ENCODE results near the gene MYO18A.

The MYO18A gene

GRCh38 chr17:29042679-29043538, 137.3 kb downstream of the MYO18A start, which contains the start of gene PIPOX:
Gene PIPOX (plus strand): TSS chr17:29043141. CDS start chr17:29043226, 85 bp downstream.
- Histone ChIP-seq H2BK120ac (ENCODE audit: low read depth, low read length) (peak within 1 kb of the TSS; percentile 90), H3K4ac (ENCODE audit: low read depth, low read length) (peak within 1 kb of the TSS; percentile 73), H3K18ac (ENCODE audit: low read length) (peak within 1 kb of the TSS; percentile 54), H3K79me2 (ENCODE audit: control insufficient read depth, insufficient read depth, low read length) (no peaks in the 10 kb centered on the region), H3K9ac (ENCODE audit: low read length) (peak within 1 kb of the TSS; percentile 40), H4K5ac (ENCODE audit: low read length) (peak within 1 kb of the TSS; percentile 2), H2BK5ac (ENCODE audit: low read length) (peak within 1 kb of the TSS; percentile 95), H3K4me1 (ENCODE audit: control insufficient read depth, low read depth, low read length) (peaks cover 28% of the 10 kb centered on the region), H2AK5ac (ENCODE audit: low read length) (peak within 1 kb of the TSS; percentile 92), H3K23ac (ENCODE audit: low read length) (peak within 1 kb of the TSS; percentile 83), H3K56ac (ENCODE audit: low read length) (peak within 1 kb of the TSS; percentile 88), H3K36me3 (ENCODE audit: control insufficient read depth, insufficient read depth, low read length) (no peaks in the 10 kb centered on the region), H3K4me2 (ENCODE audit: low read length) (no peak within 1 kb of the TSS), H2BK15ac (replicated peaks; ENCODE audit: low read depth) (no peak within 1 kb of the TSS), H3K79me1 (ENCODE audit: low read length) (no peaks in the 10 kb centered on the region), H4K8ac (ENCODE audit: low read depth, low read length) (no peak within 1 kb of the TSS), H3K27ac (ENCODE audit: low read depth, low read length) (peak within 1 kb of the TSS; percentile 60), H3K27me3 (ENCODE audit: insufficient read depth, low read length, poor library complexity) (no peaks in the 10 kb centered on the region), H3K4me3 (ENCODE audit: low read length) (no peak within 1 kb of the TSS)
- no CpG with 5 or more reads among the region's 13 CpGs for WGBS (ENCODE audit: extremely low coverage, insufficient coverage, low lambda C conversion rate)
- DNase-seq, result peak; percentile 92

GRCh38 chr17:29042026-29042678, 138.0 kb downstream of the MYO18A start:
- no peak overlapping the region for H3K27ac ChIP-seq (ENCODE audit: low read depth, low read length)
- no peaks in the 10 kb centered on the region for H3K36me3 ChIP-seq (ENCODE audit: control insufficient read depth, insufficient read depth, low read length)
- no CpG with 5 or more reads among the region's 11 CpGs for WGBS (ENCODE audit: extremely low coverage, insufficient coverage, low lambda C conversion rate)
- H3K79me1 ChIP-seq (ENCODE audit: low read length), result no peaks in the 10 kb centered on the region
- no peak overlapping the region for H2AK5ac ChIP-seq (ENCODE audit: low read length)
- peaks cover 32% of the 10 kb centered on the region for H3K4me1 ChIP-seq (ENCODE audit: control insufficient read depth, low read depth, low read length)
- peak overlapping the region; percentile 60 for H2BK5ac ChIP-seq (ENCODE audit: low read length)
- peak overlapping the region; percentile 73 for H3K4ac ChIP-seq (ENCODE audit: low read depth, low read length)
- H3K4me3 ChIP-seq (ENCODE audit: low read length), result no peak overlapping the region
- no peaks in the 10 kb centered on the region for H3K79me2 ChIP-seq (ENCODE audit: control insufficient read depth, insufficient read depth, low read length)
- peak overlapping the region; percentile 52 for H3K18ac ChIP-seq (ENCODE audit: low read length)
- H3K27me3 ChIP-seq (ENCODE audit: insufficient read depth, low read length, poor library complexity), result no peaks in the 10 kb centered on the region
- H3K56ac ChIP-seq (ENCODE audit: low read length), result peak overlapping the region; percentile 52
- H4K8ac ChIP-seq (ENCODE audit: low read depth, low read length), result no peak overlapping the region
- no peak overlapping the region for H4K5ac ChIP-seq (ENCODE audit: low read length)
- H2BK120ac ChIP-seq (ENCODE audit: low read depth, low read length), result peak overlapping the region; percentile 90
- no peak overlapping the region for H2BK15ac ChIP-seq (replicated peaks; ENCODE audit: low read depth)
- no peak for DNase-seq
- peak overlapping the region; percentile 8 for H3K9ac ChIP-seq (ENCODE audit: low read length)
- no peak overlapping the region for H3K4me2 ChIP-seq (ENCODE audit: low read length)
- no peak overlapping the region for H3K23ac ChIP-seq (ENCODE audit: low read length)

GRCh38 chr17:29041571-29041970, 138.6 kb downstream of the MYO18A start:
- Histone ChIP-seq H4K8ac (ENCODE audit: low read depth, low read length) (no peak overlapping the region), H3K23ac (ENCODE audit: low read length) (no peak overlapping the region), H3K36me3 (ENCODE audit: control insufficient read depth, insufficient read depth, low read length) (no peaks in the 10 kb centered on the region), H2BK5ac (ENCODE audit: low read length) (peak overlapping the region; percentile 60), H3K18ac (ENCODE audit: low read length) (peak overlapping the region; percentile 3), H2AK5ac (ENCODE audit: low read length) (peak overlapping the region; percentile 60), H3K56ac (ENCODE audit: low read length) (peak overlapping the region; percentile 52), H2BK15ac (replicated peaks; ENCODE audit: low read depth) (no peak overlapping the region), H3K27ac (ENCODE audit: low read depth, low read length) (no peak overlapping the region), H3K4me2 (ENCODE audit: low read length) (no peak overlapping the region), H3K9ac (ENCODE audit: low read length) (no peak overlapping the region), H3K4ac (ENCODE audit: low read depth, low read length) (no peak overlapping the region), H3K27me3 (ENCODE audit: insufficient read depth, low read length, poor library complexity) (no peaks in the 10 kb centered on the region), H3K4me3 (ENCODE audit: low read length) (no peak overlapping the region), H3K4me1 (ENCODE audit: control insufficient read depth, low read depth, low read length) (peaks cover 31% of the 10 kb centered on the region), H4K5ac (ENCODE audit: low read length) (no peak overlapping the region), H3K79me2 (ENCODE audit: control insufficient read depth, insufficient read depth, low read length) (no peaks in the 10 kb centered on the region), H3K79me1 (ENCODE audit: low read length) (no peaks in the 10 kb centered on the region), H2BK120ac (ENCODE audit: low read depth, low read length) (peak overlapping the region; percentile 1)
- no peak for DNase-seq
- WGBS (ENCODE audit: extremely low coverage, insufficient coverage, low lambda C conversion rate), result no CpG with 5 or more reads among the region's 6 CpGs

GRCh38 chr17:29041091-29041490, 139.1 kb downstream of the MYO18A start:
- WGBS (ENCODE audit: extremely low coverage, insufficient coverage, low lambda C conversion rate), result no CpG with 5 or more reads among the region's 2 CpGs
- Histone ChIP-seq H2BK15ac (replicated peaks; ENCODE audit: low read depth) (no peak overlapping the region), H3K27me3 (ENCODE audit: insufficient read depth, low read length, poor library complexity) (no peaks in the 10 kb centered on the region), H3K4me2 (ENCODE audit: low read length) (no peak overlapping the region), H3K18ac (ENCODE audit: low read length) (peak overlapping the region; percentile 35), H4K8ac (ENCODE audit: low read depth, low read length) (no peak overlapping the region), H2AK5ac (ENCODE audit: low read length) (peak overlapping the region; percentile 99), H3K36me3 (ENCODE audit: control insufficient read depth, insufficient read depth, low read length) (no peaks in the 10 kb centered on the region), H2BK5ac (ENCODE audit: low read length) (peak overlapping the region; percentile 89), H3K56ac (ENCODE audit: low read length) (peak overlapping the region; percentile 81), H3K9ac (ENCODE audit: low read length) (peak overlapping the region; percentile 32), H2BK120ac (ENCODE audit: low read depth, low read length) (no peak overlapping the region), H3K79me1 (ENCODE audit: low read length) (no peaks in the 10 kb centered on the region), H3K23ac (ENCODE audit: low read length) (no peak overlapping the region), H4K5ac (ENCODE audit: low read length) (no peak overlapping the region), H3K4me3 (ENCODE audit: low read length) (no peak overlapping the region), H3K4ac (ENCODE audit: low read depth, low read length) (peak overlapping the region; percentile 85), H3K79me2 (ENCODE audit: control insufficient read depth, insufficient read depth, low read length) (no peaks in the 10 kb centered on the region), H3K27ac (ENCODE audit: low read depth, low read length) (peak overlapping the region; percentile 75), H3K4me1 (ENCODE audit: control insufficient read depth, low read depth, low read length) (peaks cover 30% of the 10 kb centered on the region)
- DNase-seq, result no peak

- Histone ChIP-seq H2BK5ac (ENCODE audit: low read length) (peak overlapping the region; percentile 89), H3K4me3 (ENCODE audit: low read length) (no peak overlapping the region), H3K23ac (ENCODE audit: low read length) (no peak overlapping the region), H3K4me2 (ENCODE audit: low read length) (no peak overlapping the region), H4K8ac (ENCODE audit: low read depth, low read length) (no peak overlapping the region), H3K27me3 (ENCODE audit: insufficient read depth, low read length, poor library complexity) (no peaks in the 10 kb centered on the region), H2BK120ac (ENCODE audit: low read depth, low read length) (no peak overlapping the region), H3K36me3 (ENCODE audit: control insufficient read depth, insufficient read depth, low read length) (no peaks in the 10 kb centered on the region), H2AK5ac (ENCODE audit: low read length) (no peak overlapping the region), H3K56ac (ENCODE audit: low read length) (peak overlapping the region; percentile 81), H3K27ac (ENCODE audit: low read depth, low read length) (peak overlapping the region; percentile 75), H3K9ac (ENCODE audit: low read length) (peak overlapping the region; percentile 39), H3K79me2 (ENCODE audit: control insufficient read depth, insufficient read depth, low read length) (no peaks in the 10 kb centered on the region), H4K5ac (ENCODE audit: low read length) (no peak overlapping the region), H2BK15ac (replicated peaks; ENCODE audit: low read depth) (no peak overlapping the region), H3K4me1 (ENCODE audit: control insufficient read depth, low read depth, low read length) (peaks cover 30% of the 10 kb centered on the region), H3K18ac (ENCODE audit: low read length) (peak overlapping the region; percentile 64), H3K4ac (ENCODE audit: low read depth, low read length) (peak overlapping the region; percentile 85), H3K79me1 (ENCODE audit: low read length) (no peaks in the 10 kb centered on the region)
- no CpG with 5 or more reads among the region's 13 CpGs for WGBS (ENCODE audit: extremely low coverage, insufficient coverage, low lambda C conversion rate)
- peak; percentile 96 for DNase-seq
These were observed 140.2 kb downstream of the MYO18A start for GRCh38 chr17:29039764-29040598.

Data from mesendoderm (in vitro differentiated cells).